ENCODE measurements around the gene NEGR1. TPM values are rescaled to one million over a fixed set of nuclear protein-coding genes. Genes with fewer than 3 reads are reported as not detected.

Gene NEGR1
- total and polyA plus RNA-seq, 12 donors, result 2.3 to 18.3 (median 5.2) TPM

- 52 to 74% methylated on average over 2 of the region's 2 CpGs for WGBS, 2 donors
Measured at GRCh38 chr1:71738910-71739309, 543.4 kb downstream of the NEGR1 start.

GRCh38 chr1:71738256-71738655, 544.1 kb downstream of the NEGR1 start:
- ATAC-seq, result peak in 1 of 8 donors; percentile 15

More at GRCh38 chr1:71738910-71739309, 543.4 kb downstream of the NEGR1 start:
- intact Hi-C loops (cut with DNase I), result no loop called here
- TF ChIP-seq CTCF (IDR thresholded peaks at IDR 0.05), result no peak
- Histone ChIP-seq H3K9me3 (peaks cover 0 to 13% (median 0%) of the 10 kb centered on the region in 11 donors), H3K36me3 (no peaks in the 10 kb centered on the region), H3K27ac (no peak overlapping the region), H3K27me3 (no peaks in the 10 kb centered on the region), H3K4me3 (no peak overlapping the region), H3K4me1 (no peaks in the 10 kb centered on the region)
- ATAC-seq (no peak), DNase-seq (no peak)

GRCh38 chr1:71737768-71738167, 544.6 kb downstream of the NEGR1 start:
- Histone ChIP-seq H3K36me3 (no peaks in the 10 kb centered on the region), H3K9me3 (peaks cover 0 to 13% (median 0%) of the 10 kb centered on the region in 11 donors), H3K4me1 (no peaks in the 10 kb centered on the region), H3K4me3 (no peak overlapping the region), H3K27me3 (no peaks in the 10 kb centered on the region), H3K27ac (no peak overlapping the region)
- 69 to 76% methylated on average over 3 of the region's 3 CpGs for WGBS, 2 donors
- intact Hi-C loops (cut with DNase I), result no loop called here
- no peak for DNase-seq
- no peak for ATAC-seq
- TF ChIP-seq CTCF (IDR thresholded peaks at IDR 0.05), result no peak

More at GRCh38 chr1:71738256-71738655, 544.1 kb downstream of the NEGR1 start:
- no peak for DNase-seq
- no peak for TF ChIP-seq CTCF (IDR thresholded peaks at IDR 0.05)
- no peak overlapping the region for H3K4me3 ChIP-seq
- no peaks in the 10 kb centered on the region for H3K36me3 ChIP-seq
- H3K27ac ChIP-seq, result no peak overlapping the region
- H3K4me1 ChIP-seq, result no peaks in the 10 kb centered on the region
- H3K9me3 ChIP-seq, result peaks cover 0 to 13% (median 0%) of the 10 kb centered on the region in 11 donors
- no peaks in the 10 kb centered on the region for H3K27me3 ChIP-seq
- intact Hi-C loops (cut with DNase I), result no loop called here
- 88 to 100% methylated on average over 1 of the region's 1 CpG for WGBS, 2 donors

- no peaks in the 10 kb centered on the region for H3K9me3 ChIP-seq
- ATAC-seq, result no peak
- H3K4me3 ChIP-seq, result no peak overlapping the region
- 34 to 40% methylated on average over 2 of the region's 2 CpGs for WGBS, 2 donors
- no peak for DNase-seq
- TF ChIP-seq CTCF (IDR thresholded peaks at IDR 0.05), result no peak
- intact Hi-C loops (cut with DNase I), result no loop called here
- no peaks in the 10 kb centered on the region for H3K4me1 ChIP-seq
- H3K27ac ChIP-seq, result no peak overlapping the region
- H3K27me3 ChIP-seq, result no peaks in the 10 kb centered on the region
- no peaks in the 10 kb centered on the region for H3K36me3 ChIP-seq
Measured at GRCh38 chr1:71733121-71733520, 549.2 kb downstream of the NEGR1 start.

All from heart right ventricle (tissue), 16 donors.